ENCODE results near the gene RFTN1. TPM values are rescaled to one million over a fixed set of nuclear protein-coding genes. Genes with fewer than 3 reads are reported as not detected.

The RFTN1 gene
- total and polyA plus RNA-seq, 2 donors (not counting 3 experiments of a cell fraction or from before 2014, with no cell fraction given) = 40.3 to 43.3 TPM

- Histone ChIP-seq H3K9ac (replicated peaks; ENCODE audit: extremely low read depth, insufficient read depth, low read length) (no peak overlapping the region), H3K4me3 (replicated peaks in 1 of 3; ENCODE audit: insufficient read depth in 1 of 3, low read depth in 1 of 3, low read length in 3 of 3) (no peak overlapping the region), H3K36me3 (ENCODE audit: control insufficient read depth in 2 of 2, extremely low read depth in 1 of 2, insufficient read depth in 2 of 2, low read length in 2 of 2) (no peaks in the 10 kb centered on the region), H3K9me1 (replicated peaks; ENCODE audit: control insufficient read depth, extremely low read depth, insufficient read depth, low read length) (no peaks in the 10 kb centered on the region), H3K27ac (ENCODE audit: insufficient read depth, low read depth, low read length) (no peak overlapping the region), H2AFZ (ENCODE audit: low read depth, low read length) (no peak overlapping the region), H3K9me3 (replicated peaks; ENCODE audit: control insufficient read depth, insufficient read depth, low read length) (no peaks in the 10 kb centered on the region), H3K27me3 (ENCODE audit: control insufficient read depth in 2 of 2, insufficient read depth in 2 of 2, low read length in 2 of 2) (no peaks in the 10 kb centered on the region), H4K20me1 (replicated peaks; ENCODE audit: control insufficient read depth, extremely low read depth, insufficient read depth, low read length) (no peaks in the 10 kb centered on the region), H3K4me1 (ENCODE audit: control insufficient read depth, extremely low read depth, insufficient read depth, low read length) (peaks cover 24% of the 10 kb centered on the region), H3K79me2 (ENCODE audit: control insufficient read depth, insufficient read depth, low read length) (no peaks in the 10 kb centered on the region), H3K4me2 (ENCODE audit: insufficient read depth, low read length) (peak overlapping the region; percentile 66)
- dilution Hi-C loops (cut with MboI; ENCODE audit: extremely low pct_ligation_motif_present, low sequenced_read_pairs) (no loop called here), intact Hi-C loops (cut with micrococcal nuclease) (no loop called here)
- ChIA-PET POLR2A (no interaction called here), CTCF (interaction anchor here (0.7 to 2.7 kb wide), 5 partner anchors 10 to 236 kb away, joined by 3 to 26 read pairs (median 3); no protein-coding TSS in a partner anchor)
- peak; percentile 88 for FAIRE-seq
- no TSS peak for BruUV-seq (replicated peaks)
- DNase-seq (ENCODE audit: low read depth, low spot score) = peak; percentile 77
- TF ChIP-seq, protein P1, sequence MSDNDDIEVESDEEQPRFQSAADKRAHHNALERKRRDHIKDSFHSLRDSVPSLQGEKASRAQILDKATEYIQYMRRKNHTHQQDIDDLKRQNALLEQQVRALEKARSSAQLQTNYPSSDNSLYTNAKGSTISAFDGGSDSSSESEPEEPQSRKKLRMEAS (IDR thresholded peaks at IDR 0.05; ENCODE audit: insufficient read depth, insufficient read length) = no peak
- TF ChIP-seq FOS (IDR thresholded peaks at IDR 0.05; ENCODE audit: borderline replicate concordance, insufficient read depth, low read length) (no peak), POLR2AphosphoS5 (IDR thresholded peaks at IDR 0.05; ENCODE audit: insufficient read depth, low read depth, low read length) (no peak), POLR2A (IDR thresholded peaks at IDR 0.05; ENCODE audit: low read depth, low read length) (no peak), CTCF (IDR thresholded peaks at IDR 0.05; ENCODE audit: extremely low read depth in 1 of 2, insufficient read depth in 1 of 2, low read depth in 1 of 2, low read length in 2 of 2) (no peak), JUN (IDR thresholded peaks at IDR 0.05; ENCODE audit: borderline replicate concordance, insufficient read depth, insufficient read length, low read depth) (no peak), MYC (IDR thresholded peaks at IDR 0.05; ENCODE audit: low read depth, low read length) (no peak), EZH2 (IDR thresholded peaks at IDR 0.05; ENCODE audit: borderline replicate concordance, low read depth, low read length, severe bottlenecking) (no peak), GATA2 (IDR thresholded peaks at IDR 0.05; ENCODE audit: insufficient read depth, insufficient read length, low read depth, low read length) (no peak)
These were observed 232.8 kb downstream of the RFTN1 start for GRCh38 chr3:16280671-16281070.
